ENCODE data around the gene IFT88.

Gene IFT88, protein sequence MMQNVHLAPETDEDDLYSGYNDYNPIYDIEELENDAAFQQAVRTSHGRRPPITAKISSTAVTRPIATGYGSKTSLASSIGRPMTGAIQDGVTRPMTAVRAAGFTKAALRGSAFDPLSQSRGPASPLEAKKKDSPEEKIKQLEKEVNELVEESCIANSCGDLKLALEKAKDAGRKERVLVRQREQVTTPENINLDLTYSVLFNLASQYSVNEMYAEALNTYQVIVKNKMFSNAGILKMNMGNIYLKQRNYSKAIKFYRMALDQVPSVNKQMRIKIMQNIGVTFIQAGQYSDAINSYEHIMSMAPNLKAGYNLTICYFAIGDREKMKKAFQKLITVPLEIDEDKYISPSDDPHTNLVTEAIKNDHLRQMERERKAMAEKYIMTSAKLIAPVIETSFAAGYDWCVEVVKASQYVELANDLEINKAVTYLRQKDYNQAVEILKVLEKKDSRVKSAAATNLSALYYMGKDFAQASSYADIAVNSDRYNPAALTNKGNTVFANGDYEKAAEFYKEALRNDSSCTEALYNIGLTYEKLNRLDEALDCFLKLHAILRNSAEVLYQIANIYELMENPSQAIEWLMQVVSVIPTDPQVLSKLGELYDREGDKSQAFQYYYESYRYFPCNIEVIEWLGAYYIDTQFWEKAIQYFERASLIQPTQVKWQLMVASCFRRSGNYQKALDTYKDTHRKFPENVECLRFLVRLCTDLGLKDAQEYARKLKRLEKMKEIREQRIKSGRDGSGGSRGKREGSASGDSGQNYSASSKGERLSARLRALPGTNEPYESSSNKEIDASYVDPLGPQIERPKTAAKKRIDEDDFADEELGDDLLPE

DNA sequence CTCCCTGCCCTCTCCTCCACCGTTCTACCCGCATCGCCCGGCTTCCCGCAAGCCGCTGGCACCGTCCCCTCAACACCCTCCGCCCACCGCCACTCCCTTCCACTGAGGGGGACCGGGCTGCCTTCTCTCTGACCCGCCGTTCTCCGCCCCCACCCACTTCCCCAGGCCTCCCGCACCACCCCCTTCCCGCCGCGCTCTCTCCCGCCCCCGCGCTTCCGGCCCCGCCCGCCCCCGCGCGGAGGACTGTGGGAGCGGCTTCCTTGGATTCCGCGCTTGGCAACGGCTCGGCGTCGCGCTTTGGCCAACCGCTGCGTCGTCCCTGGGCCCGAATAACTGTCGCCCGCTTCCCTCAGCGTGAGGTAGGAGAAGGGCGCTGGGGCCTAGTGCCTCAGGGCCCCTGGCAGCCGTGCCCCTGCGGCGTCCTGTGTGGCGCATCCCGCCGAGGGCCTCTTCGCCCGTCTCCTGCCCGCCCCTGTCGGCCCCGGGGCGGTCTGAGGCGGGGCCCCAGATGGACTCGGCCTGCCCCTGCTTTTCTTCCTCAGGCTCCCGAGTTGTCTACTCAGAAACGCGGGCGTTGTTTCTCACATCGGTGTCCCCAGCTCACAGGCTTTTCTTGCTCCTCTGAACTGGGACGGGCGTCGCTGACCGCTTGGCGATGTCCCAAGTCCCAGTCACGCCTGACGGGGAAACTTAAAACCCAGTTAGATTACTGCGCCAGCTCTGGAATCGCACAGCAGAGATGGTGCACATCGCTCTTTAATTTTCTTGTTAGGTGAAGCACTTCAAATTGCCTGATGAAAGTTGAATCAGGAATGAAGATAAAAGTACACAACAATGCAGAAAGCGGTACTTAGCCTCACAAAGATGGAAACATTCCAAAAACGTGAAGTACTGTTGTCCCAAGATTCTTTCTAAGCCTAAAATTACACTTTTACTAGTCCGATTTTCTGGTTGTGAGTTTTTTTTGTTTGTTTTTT is at the start of gene IFT88:
TSS of gene IFT88 (plus strand) at position 260 of the 977 bp plus-strand sequence. CDS start 7,229 bp downstream, outside the sequence.
- DNase-seq: peak; percentile 80 to 82

DNA sequence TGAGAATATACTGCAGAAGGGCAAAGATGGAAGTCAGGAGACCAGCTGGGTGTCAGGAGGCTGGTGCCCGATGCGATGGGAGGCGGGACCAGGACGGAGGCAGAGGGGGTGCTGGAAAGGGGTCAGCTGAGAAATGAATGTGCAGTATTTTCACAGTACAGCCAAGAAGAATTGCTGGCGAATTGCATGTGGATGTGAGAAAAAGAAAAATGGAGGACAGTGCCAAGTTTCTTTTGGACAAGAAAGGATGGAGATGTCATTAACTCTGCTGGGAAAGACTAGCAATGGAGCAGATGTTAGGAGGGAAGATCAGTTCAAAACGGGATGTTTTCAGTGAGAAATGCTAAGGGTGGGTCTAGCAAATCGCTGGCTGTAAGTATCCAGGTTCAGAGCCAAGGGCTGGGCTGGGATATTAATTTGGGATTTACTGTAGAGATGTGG is 48.3 kb upstream of the IFT88 start:
- no peak for DNase-seq

DNA sequence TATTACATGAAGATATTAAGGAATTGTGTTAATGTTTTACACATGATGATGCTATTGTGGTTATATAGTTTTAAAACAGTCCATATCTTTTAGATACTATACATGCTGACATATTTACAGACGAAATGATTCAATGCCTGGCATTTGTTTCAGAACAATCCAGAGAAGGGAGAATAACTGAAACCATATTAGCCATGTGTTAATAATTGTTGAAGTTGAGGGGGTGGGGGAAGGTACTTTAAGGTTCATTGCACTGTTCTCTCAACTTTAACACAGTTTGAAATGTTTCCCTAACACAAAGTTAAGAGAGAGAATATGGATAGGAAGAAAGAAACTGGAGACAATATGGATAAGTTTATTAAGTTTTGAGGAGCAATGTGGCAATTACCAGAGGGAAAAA is 47.1 kb upstream of the IFT88 start:
- no peak for DNase-seq

DNA sequence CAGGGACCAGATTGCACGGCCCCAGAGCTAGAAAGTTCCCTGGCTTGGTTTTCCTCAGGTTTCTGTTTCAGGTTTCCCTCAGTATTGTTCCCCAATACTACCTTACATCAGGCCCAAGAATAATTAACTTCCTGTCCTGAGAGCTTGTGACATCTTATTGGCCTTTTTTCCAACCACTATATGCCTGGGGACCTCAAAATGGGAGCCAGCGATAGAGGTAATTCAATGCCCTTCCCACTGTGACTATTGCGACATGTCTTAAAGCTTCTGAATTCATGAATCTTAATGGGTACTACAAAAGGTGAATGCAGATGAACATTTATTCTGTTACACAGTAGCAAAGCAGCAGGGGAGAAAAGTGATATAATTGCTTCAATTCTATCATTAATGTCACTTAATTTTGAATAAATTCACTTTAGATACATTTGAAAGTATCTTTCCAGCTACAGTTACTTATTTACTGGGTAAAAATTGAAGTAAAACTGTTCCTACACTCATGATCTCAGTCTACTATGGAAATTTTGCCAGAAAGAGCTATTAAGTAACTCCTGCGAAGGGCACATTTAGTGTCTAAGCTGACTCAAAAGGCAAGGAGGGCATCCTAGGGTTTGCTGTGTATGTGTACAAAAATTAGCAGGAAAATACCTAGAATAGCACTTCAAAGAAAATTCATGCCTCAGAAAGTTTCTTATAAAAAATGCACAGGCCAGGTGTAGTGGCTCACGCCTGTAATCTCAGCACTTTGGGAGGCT is 45.4 kb upstream of the IFT88 start:
- no peak for DNase-seq

DNA sequence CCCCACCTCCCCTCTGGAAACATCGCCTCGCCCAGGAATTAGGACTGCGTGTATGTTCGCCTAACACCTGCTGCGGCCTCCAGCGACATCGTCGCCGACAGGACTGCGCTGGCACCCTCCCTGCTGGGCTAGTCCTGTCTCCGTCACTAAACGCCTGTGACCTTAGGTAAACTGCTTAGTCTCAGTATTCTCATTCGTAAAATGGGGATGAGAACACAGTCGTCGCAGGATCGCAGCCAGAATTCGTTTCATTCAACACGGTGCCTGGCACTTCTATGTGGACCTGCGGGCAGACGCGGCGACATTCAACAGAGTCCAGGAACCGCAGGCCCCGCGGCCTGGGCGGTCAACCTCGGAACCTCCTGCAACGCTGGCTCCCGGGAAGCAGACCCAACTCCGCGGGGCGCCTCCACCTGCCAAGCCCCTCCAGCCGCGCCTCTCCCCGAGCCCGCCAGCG is 41.8 kb upstream of the IFT88 start:
- peak in 1 of 2 donors; percentile 3 for DNase-seq

DNA sequence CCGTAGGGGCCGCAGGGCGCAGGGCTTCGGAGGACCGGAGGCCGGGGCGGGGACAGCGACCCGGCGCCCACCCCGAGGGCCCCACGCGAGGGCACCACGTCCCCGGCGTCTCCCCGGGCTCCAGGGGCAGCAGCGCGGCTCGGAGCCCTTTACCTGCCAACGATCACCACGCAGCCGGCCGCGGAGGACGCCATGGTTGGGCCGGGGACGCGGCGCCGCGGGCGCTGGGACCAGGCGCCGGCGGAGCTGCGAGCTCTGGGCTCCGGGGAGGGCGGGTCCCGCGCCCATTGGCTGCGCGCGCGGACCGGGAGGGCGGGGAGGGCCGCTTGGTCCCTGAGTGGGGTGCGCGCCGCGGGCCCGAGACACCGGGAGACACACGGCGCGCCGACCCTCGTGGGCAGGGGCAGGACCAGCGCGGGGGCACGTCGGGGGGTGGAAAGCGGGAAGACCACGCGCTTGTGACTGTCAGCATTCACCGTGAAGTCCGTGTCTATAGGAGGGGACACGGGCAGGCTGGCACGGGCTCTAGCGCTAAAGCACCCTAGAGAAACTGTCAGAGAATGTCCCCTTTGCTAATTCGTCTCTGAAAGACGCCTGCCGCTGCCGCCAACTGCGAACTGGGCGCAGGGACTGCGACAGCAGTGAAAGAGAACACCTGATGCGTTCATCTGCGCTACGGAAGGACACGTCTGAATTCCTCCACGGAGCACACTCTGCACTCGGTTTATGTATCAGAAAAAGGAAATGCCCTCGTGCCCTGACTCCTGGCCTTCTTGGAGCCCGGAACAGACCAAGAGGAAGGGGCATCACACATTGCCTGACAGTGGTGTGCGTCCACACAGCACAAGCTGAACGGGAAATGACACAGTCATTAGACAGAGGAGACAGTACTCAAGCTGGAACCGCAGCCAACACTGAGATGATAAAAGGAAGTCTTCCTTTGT is 41.1 kb upstream of the IFT88 start, which contains the start of gene CRYL1:
TSS of gene CRYL1 (minus strand) at position 257 of the 944 bp plus-strand sequence. CDS start at position 194, 63 bp downstream.
- DNase-seq: peak; percentile 68 to 76

DNA sequence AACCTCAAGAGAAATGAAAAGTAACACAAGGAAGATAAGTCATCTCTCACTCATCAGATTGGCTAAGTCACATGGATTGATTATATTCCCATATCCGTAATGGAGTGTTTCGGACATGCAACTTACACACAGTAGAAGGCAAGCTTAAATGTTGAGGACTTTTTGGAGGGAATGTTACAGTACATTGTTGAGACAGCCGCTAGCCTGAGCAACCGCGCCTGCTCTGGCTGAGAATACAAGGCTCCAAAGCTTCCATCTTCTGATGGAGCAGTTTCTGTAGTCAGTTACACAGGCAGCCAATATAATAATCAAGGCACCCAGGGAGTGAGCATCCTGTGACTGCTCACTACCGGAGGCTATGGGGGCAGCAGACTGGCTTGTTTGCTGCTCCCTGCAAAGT is 40.3 kb upstream of the IFT88 start:
- DNase-seq: no peak

DNA sequence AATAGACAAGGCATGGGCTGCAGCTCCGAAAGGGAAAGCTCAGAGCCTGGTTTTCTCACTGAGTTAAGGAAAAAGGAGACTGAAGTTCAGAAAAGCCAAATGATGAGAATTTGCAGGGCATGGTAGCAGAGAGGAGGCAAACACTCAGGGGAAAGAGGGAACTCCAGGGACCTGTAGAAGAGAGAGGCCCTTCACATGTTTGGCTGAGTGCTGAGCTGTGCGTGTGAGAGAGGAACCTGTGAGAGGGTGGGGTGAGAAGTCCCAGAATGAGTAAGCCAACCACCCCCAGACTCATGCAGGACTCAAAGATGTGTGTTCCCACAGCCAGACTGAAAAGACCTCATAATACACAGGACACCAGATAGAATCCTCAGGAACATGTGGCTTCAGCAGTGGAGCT is 38.5 kb upstream of the IFT88 start:
- DNase-seq: no peak

DNA sequence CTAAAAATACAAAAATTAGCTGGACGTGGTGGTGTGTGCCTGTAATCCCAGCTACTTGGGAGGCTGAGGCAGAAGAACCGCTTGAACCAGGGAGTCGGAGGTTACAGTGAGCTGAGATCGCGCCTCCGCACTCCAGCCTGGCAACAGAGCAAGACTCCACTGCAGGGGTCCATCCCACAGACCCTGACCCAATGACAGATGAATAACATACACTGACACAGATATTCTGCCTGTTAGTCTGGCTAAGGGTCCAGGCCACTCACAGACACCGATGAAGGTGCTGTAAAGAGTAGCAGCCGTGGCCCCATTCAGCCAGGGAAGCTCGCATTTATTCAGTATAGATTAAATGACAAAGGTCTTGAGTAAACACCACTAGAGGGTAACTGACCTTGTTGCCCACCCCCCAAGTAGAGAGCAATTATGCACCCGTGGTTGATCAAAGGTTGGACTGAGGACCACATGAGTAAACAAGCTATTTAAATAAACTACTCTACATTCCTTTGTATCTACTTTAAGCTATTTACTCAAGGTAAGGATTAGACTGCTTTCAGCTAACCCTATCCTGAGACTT is 32.8 kb upstream of the IFT88 start:
- DNase-seq: no peak

DNA sequence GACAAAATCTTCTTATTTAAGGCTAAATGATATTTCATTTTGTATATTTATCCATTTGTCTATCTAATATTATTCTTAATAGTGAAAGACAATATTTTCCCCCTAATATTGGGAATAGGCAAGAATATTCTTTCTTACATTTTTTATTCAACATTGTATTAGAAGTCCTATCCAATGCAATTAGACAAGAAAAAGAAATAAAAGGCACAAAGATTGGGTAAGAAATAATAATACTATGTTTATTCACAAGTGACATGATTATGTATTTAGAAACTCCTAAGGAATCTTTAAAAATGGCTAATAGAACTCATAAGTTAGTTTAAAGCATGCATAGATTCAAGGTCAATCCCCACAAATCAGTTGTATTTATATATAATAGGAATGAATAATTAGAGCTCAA is 30.0 kb upstream of the IFT88 start:
- no peak for DNase-seq

DNA sequence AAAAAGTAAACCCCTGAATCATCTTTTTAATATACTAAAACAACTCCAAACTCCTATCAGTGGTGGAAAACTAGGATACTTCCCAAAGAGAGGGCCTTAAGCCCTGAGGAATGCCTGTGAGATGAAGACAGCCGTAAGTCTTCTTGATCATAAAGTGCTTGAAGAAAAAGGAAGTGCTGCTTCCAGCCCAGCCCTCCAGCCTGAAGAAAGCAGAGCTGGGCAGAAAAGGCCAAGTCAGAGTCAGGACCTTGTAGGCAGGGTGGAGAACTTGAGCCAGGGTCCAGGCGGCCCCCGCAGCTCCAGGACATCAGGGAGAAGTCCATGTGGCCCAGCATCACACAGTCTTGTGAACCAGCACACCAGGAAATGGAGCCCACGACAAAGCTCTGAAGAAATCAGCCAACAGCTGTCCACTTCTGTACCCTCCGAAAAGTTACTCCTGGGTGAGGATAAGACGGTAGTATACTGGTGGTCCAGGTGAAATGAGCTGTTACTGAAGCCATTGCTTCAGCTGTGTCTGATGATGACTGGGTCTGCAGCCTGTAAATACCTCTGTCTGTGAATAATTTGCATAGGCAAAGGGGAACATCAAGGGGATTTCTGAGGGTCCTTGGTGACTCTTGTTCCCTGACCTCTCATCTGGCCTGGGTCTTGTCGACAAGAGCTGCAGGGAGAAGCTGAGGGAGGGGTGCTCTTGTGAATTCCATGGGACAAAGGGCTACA is 22.6 kb upstream of the IFT88 start:
- DNase-seq: no peak

DNA sequence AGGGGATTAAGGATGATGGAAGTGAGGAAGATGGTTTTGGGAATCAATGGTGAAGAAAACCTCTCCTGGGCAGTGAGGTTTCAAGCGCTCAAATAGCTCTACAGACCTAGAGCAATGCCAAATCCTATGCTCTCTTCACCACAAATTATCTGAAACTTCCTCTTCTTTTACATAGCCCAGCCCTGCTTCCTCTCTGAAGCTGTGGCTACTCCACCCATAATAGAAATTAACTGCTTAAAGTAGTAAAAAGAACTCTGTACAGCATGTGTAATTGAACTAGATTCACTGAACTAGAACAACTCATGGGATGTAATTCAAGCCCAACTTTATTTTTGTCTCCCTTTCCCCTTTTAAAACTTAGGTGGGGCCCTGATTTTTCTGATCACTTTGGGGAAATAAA is 20.4 kb upstream of the IFT88 start:
- no peak for DNase-seq

DNA sequence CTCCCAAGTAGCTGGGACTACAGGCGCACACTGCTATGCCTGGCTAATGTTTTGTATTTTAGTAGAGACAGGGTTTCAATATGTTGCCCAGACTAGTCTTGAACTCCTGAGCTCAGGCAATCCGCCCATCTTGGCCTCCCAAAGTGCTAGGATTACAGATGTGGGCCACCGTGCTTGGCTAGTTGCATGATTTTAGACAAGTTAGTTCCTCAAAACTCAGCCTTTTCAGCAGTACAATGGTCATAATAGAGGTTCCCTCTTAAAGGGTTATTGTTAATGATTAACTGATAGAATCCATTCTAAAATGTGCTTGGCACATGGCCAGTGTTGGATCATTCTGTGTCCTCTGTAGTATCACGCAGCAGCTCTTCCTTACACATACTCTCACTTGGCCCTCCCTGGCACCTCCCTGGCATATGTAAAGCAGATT is 19.5 kb upstream of the IFT88 start:
- no peak for DNase-seq

DNA sequence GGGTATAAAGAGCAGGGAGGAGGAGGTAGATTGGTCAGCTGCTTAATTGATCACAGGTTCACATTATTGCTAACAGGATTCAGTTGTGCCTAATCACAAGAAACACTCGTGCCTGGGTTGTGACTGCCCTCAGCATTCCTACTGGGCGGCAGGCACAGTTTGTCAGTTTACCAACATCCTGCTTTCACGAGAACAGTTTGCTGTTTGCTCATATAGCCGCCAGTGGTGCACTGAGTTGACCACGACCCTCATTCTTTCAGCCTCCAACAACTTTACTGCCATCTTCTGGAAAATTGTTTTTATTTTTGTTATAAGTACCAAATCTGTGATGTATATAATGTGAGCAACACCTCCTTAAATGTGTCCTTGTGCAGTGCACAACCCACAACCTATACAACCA is 16.2 kb upstream of the IFT88 start:
- DNase-seq: no peak

DNA sequence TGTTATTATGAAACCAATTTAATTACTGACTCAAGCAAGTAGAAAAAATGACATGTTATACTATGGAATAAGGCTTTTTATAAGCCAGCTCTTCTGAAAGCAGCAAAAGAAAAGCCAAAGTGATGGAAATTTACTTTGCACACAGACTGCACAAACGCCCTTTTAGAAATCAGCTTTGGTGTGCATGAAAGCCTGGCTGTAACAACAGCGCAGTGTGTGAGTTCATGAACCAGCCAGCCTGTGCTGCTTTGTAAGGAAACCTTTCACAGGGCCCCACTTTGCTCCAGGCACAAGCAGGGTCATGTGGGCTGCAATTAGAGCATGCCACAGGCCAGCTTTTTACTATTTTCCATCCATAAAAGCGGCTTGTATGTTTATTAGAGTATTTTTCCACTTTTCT is 13.6 kb upstream of the IFT88 start:
- DNase-seq: no peak

DNA sequence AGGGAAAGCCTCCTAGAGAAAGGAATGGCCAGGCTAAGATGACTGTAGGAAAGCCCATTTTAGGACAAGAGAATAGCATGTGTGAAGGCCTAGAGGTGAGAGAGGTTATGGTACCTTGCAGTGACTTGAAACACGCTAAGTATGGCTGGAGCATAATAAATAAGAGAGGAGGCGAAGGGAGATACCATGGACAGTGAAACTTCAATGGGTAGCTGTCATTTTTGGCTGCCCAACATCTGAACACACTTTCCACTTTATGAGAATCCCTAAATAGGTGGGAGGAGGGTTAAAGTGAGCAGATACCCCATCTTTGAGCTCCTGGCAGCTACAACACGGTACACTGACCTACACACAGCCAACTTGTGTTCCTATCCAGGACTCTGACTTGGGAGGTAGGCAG is 8.0 kb upstream of the IFT88 start:
- DNase-seq: no peak

DNA sequence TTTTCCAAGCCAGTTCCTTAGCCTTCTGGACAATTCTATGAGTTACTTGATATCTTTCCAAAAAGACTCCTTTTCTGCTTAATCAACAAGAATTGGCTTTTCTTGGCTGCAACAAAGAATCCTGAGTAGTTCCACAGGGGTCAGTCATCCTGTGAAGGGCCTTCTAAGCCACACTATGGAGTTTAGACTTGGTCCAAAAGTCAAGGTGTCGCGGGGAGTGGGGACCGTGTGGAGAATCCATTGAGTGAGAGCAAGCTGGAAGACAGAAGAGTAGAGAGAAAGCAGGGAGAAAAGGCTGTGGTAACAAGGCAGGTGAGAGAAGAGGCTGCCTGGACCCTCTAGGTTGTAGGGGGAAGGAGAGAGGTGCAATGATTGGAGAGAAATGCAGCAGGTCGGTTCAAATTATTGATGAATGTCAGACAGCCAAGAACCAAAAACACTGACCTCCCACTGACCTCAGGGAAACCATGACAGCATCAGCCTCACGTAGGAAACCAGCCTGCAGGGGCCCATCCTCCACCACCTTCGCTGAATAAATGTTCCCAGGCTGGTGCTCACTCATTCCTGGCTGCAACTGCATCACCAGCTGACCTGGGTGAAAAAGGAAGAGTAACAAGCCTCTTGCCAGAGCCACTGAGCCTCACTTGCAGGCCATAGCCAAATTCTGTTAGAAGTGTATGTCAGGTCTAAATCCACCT is 7.1 kb upstream of the IFT88 start:
- DNase-seq: no peak

DNA sequence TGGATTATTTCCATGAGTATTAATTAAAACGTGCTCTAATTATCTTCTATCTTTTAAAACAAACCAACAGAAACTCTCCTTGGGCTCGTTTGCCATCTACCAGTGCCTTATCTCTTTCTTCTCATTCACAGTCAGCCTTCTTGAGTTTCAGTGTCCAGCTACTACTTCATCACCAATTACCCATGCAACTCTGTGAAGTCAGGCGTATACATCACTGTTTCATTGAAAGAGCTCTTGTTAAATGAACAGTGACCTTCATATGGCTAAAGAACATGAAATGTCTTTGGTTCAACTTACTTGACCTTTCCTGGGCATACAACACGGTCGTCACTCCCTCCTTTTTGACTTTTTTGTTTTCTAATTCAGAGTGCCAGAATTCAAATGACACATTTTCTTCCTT is 5.2 kb upstream of the IFT88 start:
- DNase-seq: no peak

Data from activated CD4-positive, alpha-beta T cell treated with anti-CD3 and anti-CD28 coated beads for 4 hours (primary cell).